ENCODE results near the gene TRIOBP.

Gene TRIOBP

DNA sequence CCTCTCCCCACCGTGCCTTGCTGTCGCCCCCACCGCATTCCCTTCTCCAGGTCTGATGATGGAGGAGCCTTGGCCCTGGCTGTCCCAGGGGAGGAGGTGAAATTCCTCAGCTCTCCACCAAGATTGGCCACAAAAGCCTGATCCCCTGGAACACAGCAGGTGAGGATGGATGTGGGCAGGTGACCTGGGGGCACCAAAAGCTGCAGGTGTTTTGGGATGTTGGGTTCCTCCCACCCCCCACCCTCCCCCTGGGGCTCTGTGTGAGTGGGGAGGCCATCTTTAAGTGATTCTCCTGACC, 639 bp downstream of the TRIOBP start:
- no peak for TF ChIP-seq CTCF (IDR thresholded peaks at IDR 0.05; ENCODE audit: low read depth, low read length, missing control alignments)
- Histone ChIP-seq H3K4me3 (ENCODE audit: low read depth, low read length) (no peak overlapping the region), H3K36me3 (replicated peaks) (peaks cover 4% of the 10 kb centered on the region), H3K27me3 (replicated peaks) (no peaks in the 10 kb centered on the region), H3K27ac (no peak overlapping the region)
- no peak for DNase-seq
- in situ Hi-C loops (cut with HindIII; ENCODE audit: low pct_ligation_motif_present, low sequenced_read_pairs) = no loop called here

GRCh38 chr22:37701141-37701786, 4.4 kb downstream of the TRIOBP start:
- no peak overlapping the region for H3K4me3 ChIP-seq (ENCODE audit: low read depth, low read length)
- no peaks in the 10 kb centered on the region for H3K27me3 ChIP-seq (replicated peaks)
- no peak for TF ChIP-seq CTCF (IDR thresholded peaks at IDR 0.05; ENCODE audit: low read depth, low read length, missing control alignments)
- no peak for DNase-seq
- no peaks in the 10 kb centered on the region for H3K36me3 ChIP-seq (replicated peaks)
- no peak overlapping the region for H3K27ac ChIP-seq
- in situ Hi-C loops (cut with HindIII; ENCODE audit: low pct_ligation_motif_present, low sequenced_read_pairs) = no loop called here

- H3K36me3 ChIP-seq (replicated peaks) = no peaks in the 10 kb centered on the region
- H3K27ac ChIP-seq = no peak overlapping the region
- TF ChIP-seq CTCF (IDR thresholded peaks at IDR 0.05; ENCODE audit: low read depth, low read length, missing control alignments) = no peak
- in situ Hi-C loops (cut with HindIII; ENCODE audit: low pct_ligation_motif_present, low sequenced_read_pairs) = no loop called here
- no peak overlapping the region for H3K4me3 ChIP-seq (ENCODE audit: low read depth, low read length)
- no peak for DNase-seq
- H3K27me3 ChIP-seq (replicated peaks) = no peaks in the 10 kb centered on the region
Measured at GRCh38 chr22:37703906-37704305, 7.1 kb downstream of the TRIOBP start.

DNA sequence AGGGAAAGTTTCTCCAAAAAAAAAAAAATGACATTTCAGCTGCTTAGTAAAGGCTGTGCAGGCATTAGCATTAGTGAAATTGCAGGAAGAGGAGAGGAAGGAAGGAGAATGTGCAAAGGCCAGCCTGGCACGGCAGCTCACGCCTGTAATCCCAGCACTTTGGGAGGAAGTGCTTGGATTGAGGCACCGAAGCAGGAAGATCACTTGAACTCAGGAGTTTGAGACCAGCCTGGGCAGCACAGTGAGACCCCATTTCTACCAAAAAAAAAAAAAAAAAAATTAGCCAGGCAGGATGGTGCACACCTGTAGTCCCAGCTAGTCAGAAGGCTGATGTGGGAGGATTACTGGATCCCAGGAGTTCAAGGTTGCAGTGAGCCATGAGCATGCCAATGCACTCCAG, 7.8 kb downstream of the TRIOBP start:
- no peak overlapping the region for H3K4me3 ChIP-seq (ENCODE audit: low read depth, low read length)
- H3K27me3 ChIP-seq (replicated peaks) = no peaks in the 10 kb centered on the region
- TF ChIP-seq CTCF (IDR thresholded peaks at IDR 0.05; ENCODE audit: low read depth, low read length, missing control alignments) = no peak
- in situ Hi-C loops (cut with HindIII; ENCODE audit: low pct_ligation_motif_present, low sequenced_read_pairs) = no loop called here
- H3K27ac ChIP-seq = no peak overlapping the region
- no peak for DNase-seq
- H3K36me3 ChIP-seq (replicated peaks) = no peaks in the 10 kb centered on the region

DNA sequence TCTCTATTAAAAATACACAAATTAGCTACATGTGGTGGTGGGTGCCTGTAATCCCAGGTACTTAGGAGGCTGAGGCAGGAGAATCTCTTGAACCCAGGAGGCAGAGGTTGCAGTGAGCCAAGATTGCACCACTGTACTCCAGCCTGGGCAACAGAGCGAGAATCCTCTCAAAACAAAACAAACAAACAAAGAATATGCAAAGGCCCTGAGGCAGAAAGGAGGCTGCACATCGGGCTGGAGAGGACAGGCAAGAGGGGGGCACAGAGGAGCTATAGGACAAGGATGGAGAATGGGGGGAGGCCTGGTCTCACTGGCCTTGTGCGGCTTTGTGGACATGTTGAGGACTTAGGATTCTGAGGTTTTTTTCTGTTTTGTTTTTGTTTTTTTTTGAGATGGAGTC, 8.4 kb downstream of the TRIOBP start:
- in situ Hi-C loops (cut with HindIII; ENCODE audit: low pct_ligation_motif_present, low sequenced_read_pairs) = no loop called here
- TF ChIP-seq CTCF (IDR thresholded peaks at IDR 0.05; ENCODE audit: low read depth, low read length, missing control alignments) = no peak
- DNase-seq = no peak

More for the DNA sequence above, 8.4 kb downstream of the TRIOBP start:
- no peaks in the 10 kb centered on the region for H3K36me3 ChIP-seq (replicated peaks)
- H3K4me3 ChIP-seq (ENCODE audit: low read depth, low read length) = no peak overlapping the region
- H3K27me3 ChIP-seq (replicated peaks) = no peaks in the 10 kb centered on the region
- no peak overlapping the region for H3K27ac ChIP-seq
